H1 (cell line): ENCODE data around the gene TCAF1. TPM values are rescaled to one million over a fixed set of nuclear protein-coding genes. Genes with fewer than 3 reads are reported as not detected.

Experiments used
- CBX8 ChIP-seq: fragments of 300-800, 300-1000 bp; sonication (generic); IDR thresholded peaks from 2 replicates; pipeline ENCODE4 v1.7.1; 2016; ENCODE audit warnings: low read depth, low read length, borderline replicate concordance
- CHD2 ChIP-seq: IDR thresholded peaks from 2 replicates; pipeline ENCODE4 v1.6.1; 2012; ENCODE audit warnings: low read length, improper control_type of control experiment
- EZH2 ChIP-seq: fragments of 200-600 bp; sonication (generic); IDR thresholded peaks from 2 replicates; pipeline ENCODE4 v1.7.1; 2012; ENCODE audit warnings: low read depth, mild to moderate bottlenecking, moderate library complexity, low read length, inconsistent platforms; ENCODE audit not compliant: severe bottlenecking
- GTF2F1 ChIP-seq: IDR thresholded peaks from 2 replicates; pipeline ENCODE4 v1.6.1; 2012; ENCODE audit warnings: low read depth, low read length, improper control_type of control experiment, borderline replicate concordance
- SIN3A ChIP-seq, 2 experiments: IDR thresholded peaks in 1 of 2; conservative IDR thresholded peaks in 1 of 2; 2 replicates each; pipeline ENCODE4 v1.6.1; 2011 to 2012; ENCODE audit warnings: low read length in 2 of 2, improper control_type of control experiment in 1 of 2, low read depth in 1 of 2, mild to moderate bottlenecking in 1 of 2
- polyA plus RNA-seq, 7 experiments: library from polyadenylated mRNA; depleted of rRNA in 3 of 7; stranded (reverse) in 5 of 7; unstranded in 2 of 7; fragments of >200 nt in 5 of 7; fragments of 200-250 nt in 2 of 7; gene quantifications; 1 replicate in 5 of 7; 2 replicates in 1 of 7; 4 replicates in 1 of 7; pipeline versions ENCODE4 v1.2.1 to v1.2.3, GENCODE V29; 2011 to 2013; ENCODE audit warnings: missing spikeins in 2 of 7, mixed read lengths in 2 of 7
- total RNA-seq: library from RNA; stranded (reverse); fragmentation: NEBNext Ultra II Directional; extraction: Animal tissue kit (Norgen Biotek cat#: 25700); gene quantifications from 2 replicates; pipeline ENCODE4 v1.2.1, GENCODE V29; 2021

The TCAF1 gene
- total and polyA plus RNA-seq, 2 of the 8 experiments (the other 6 are each of a cell fraction or from before 2014, with no cell fraction given) = 9.6 to 28.0 TPM

DNA sequence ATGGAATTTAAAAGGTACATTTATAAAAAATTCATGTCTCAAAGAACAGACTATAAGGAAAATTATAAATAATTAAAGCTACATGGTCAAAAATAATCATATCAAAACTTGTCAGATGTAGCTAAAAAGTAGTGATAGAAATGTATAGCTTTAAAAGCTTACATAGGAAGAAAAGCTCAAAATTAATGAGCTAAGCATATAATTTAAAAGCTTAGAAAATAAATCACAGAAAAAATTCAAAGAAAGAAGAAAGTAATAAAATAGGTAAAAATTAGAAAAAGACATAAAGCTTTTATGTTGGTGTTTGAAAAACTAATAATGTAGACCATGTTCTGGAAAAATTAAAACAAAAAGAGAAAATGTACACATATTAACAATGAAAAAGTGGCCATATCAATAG, 5.3 kb downstream of the TCAF1 start (continued):
- TF ChIP-seq GTF2F1 (no peak), SIN3A (conservative IDR thresholded peaks at IDR 0.05 in 1 of 2, IDR thresholded peaks at IDR 0.05 in 1 of 2; ENCODE audit: low read depth in 1 of 2, low read length in 2 of 2) (no peak), CHD2 (no peak), EZH2 (no peak), CBX8 (no peak)
